IMR-90 (cell line): ENCODE measurements around the gene DOCK6. TPM values are rescaled to one million over a fixed set of nuclear protein-coding genes. Genes with fewer than 3 reads are reported as not detected.

ENCODE experiments used
- ATAC-seq: fragments of 200-7000 bp; cut with Tn5 transposase; 2 replicates; pipeline ENCODE4 v1.9.1; 2020; ENCODE audit warnings: low read depth, mild to moderate bottlenecking, moderate library complexity
- BruUV-seq: library from RNA; stranded (reverse); fragments of 400-500 nt; replicated peaks from 2 replicates; lab custom pipeline; 2021; lab: Mats Ljungman, UMichigan
- CTCF ChIA-PET: fragments of 300-600 bp; formaldehyde crosslinking; extraction: SDS; loops from one replicate; lab custom pipeline; 2021; ENCODE audit warnings: antibody characterized with exemption; lab: Yijun Ruan, JAX
- POLR2A ChIA-PET: fragments of 300-600 bp; sonication (Branson Sonifier 250); formaldehyde crosslinking; loops from one replicate; lab custom pipeline; 2022; ENCODE audit warnings: antibody characterized with exemption; ENCODE audit not compliant: unreplicated experiment; lab: Charles Lee
- DNase-seq: peaks from one replicate; pipeline ENCODE4 v3.0.0; 2013
- H2AFZ ChIP-seq: replicated peaks from 2 replicates; pipeline ENCODE3; 2013; ENCODE audit warnings: low read length, mild to moderate bottlenecking; ENCODE audit not compliant: poor library complexity
- H2AK5ac ChIP-seq: 2 replicates; pipeline ENCODE4 v1.6.1; 2013; ENCODE audit warnings: low read depth, low read length, inconsistent platforms
- H2AK9ac ChIP-seq: replicated peaks from 2 replicates; pipeline ENCODE3; 2013; ENCODE audit warnings: mild to moderate bottlenecking, low read depth, low read length, moderate library complexity; ENCODE audit not compliant: poor library complexity
- H2BK120ac ChIP-seq: 2 replicates; pipeline ENCODE4 v1.6.1; 2013; ENCODE audit warnings: low read depth, low read length, inconsistent platforms
- H2BK15ac ChIP-seq: 3 replicates; pipeline ENCODE4 v1.6.1; 2013; ENCODE audit warnings: low read depth, low read length, inconsistent platforms
- H2BK20ac ChIP-seq: 2 replicates; pipeline ENCODE4 v1.6.1; 2013; ENCODE audit warnings: low read depth, mild to moderate bottlenecking, inconsistent platforms, low read length, moderate library complexity
- H2BK5ac ChIP-seq: 2 replicates; pipeline ENCODE4 v1.6.1; 2013; ENCODE audit warnings: mild to moderate bottlenecking, low read depth, low read length, inconsistent platforms; ENCODE audit not compliant: poor library complexity, severe bottlenecking
- H3K14ac ChIP-seq: replicated peaks from 2 replicates; pipeline ENCODE4 v1.6.1; 2013; ENCODE audit warnings: low read depth, low read length, inconsistent platforms
- H3K18ac ChIP-seq: 2 replicates; pipeline ENCODE4 v1.6.1; 2013; ENCODE audit warnings: low read depth, low read length, control low read depth
- H3K23ac ChIP-seq: 2 replicates; pipeline ENCODE4 v1.6.1; 2013; ENCODE audit warnings: low read depth, low read length, inconsistent platforms
- H3K27ac ChIP-seq: 2 replicates; pipeline ENCODE4 v1.5.1; 2013; ENCODE audit warnings: mild to moderate bottlenecking, control low read depth, low read length; ENCODE audit not compliant: insufficient read depth
- H3K27me3 ChIP-seq: 2 replicates; pipeline ENCODE4 v1.6.1; 2013; ENCODE audit warnings: low read length; ENCODE audit not compliant: control insufficient read depth, insufficient read depth
- H3K36me3 ChIP-seq: 2 replicates; pipeline ENCODE4 v1.6.1; 2013; ENCODE audit warnings: low read length, mixed read lengths; ENCODE audit not compliant: control insufficient read depth, insufficient read depth
- H3K4ac ChIP-seq: 2 replicates; pipeline ENCODE4 v1.6.1; 2013; ENCODE audit warnings: low read depth, low read length, inconsistent platforms
- H3K4me1 ChIP-seq: 2 replicates; pipeline ENCODE4 v1.6.1; 2013; ENCODE audit warnings: low read length, mixed read lengths; ENCODE audit not compliant: control insufficient read depth, insufficient read depth
- H3K4me2 ChIP-seq: 2 replicates; pipeline ENCODE4 v1.6.1; 2013; ENCODE audit warnings: low read depth, mild to moderate bottlenecking, control low read depth, low read length, moderate library complexity
- H3K4me3 ChIP-seq: 2 replicates; pipeline ENCODE4 v1.5.1; 2013; ENCODE audit warnings: low read depth, mild to moderate bottlenecking, control low read depth, low read length, moderate library complexity; ENCODE audit not compliant: insufficient read depth
- H3K56ac ChIP-seq: 2 replicates; pipeline ENCODE4 v1.6.1; 2013; ENCODE audit warnings: low read length, inconsistent platforms; ENCODE audit not compliant: insufficient read depth; ENCODE audit errors: extremely low read depth
- H3K79me1 ChIP-seq, 2 experiments: 2 replicates each; pipeline ENCODE4 v1.6.1; 2013; ENCODE audit warnings: low read length in 2 of 2, inconsistent platforms in 1 of 2, low read depth in 1 of 2
- H3K9ac ChIP-seq: 2 replicates; pipeline ENCODE4 v1.6.1; 2013; ENCODE audit warnings: low read depth, low read length, control low read depth
- H3K9me1 ChIP-seq: 2 replicates; pipeline ENCODE4 v1.6.1; 2013; ENCODE audit warnings: low read length, inconsistent platforms; ENCODE audit not compliant: insufficient read depth
- H3K9me3 ChIP-seq: 2 replicates; pipeline ENCODE4 v1.6.1; 2013; ENCODE audit warnings: low read length; ENCODE audit not compliant: control insufficient read depth, insufficient read depth
- H4K20me1 ChIP-seq: 2 replicates; pipeline ENCODE4 v1.6.1; 2013; ENCODE audit warnings: low read length, inconsistent platforms; ENCODE audit not compliant: insufficient read depth
- H4K5ac ChIP-seq: 2 replicates; pipeline ENCODE4 v1.6.1; 2013; ENCODE audit warnings: mild to moderate bottlenecking, low read depth, low read length, control low read depth
- H4K8ac ChIP-seq, 2 experiments: 2 replicates each; pipeline ENCODE4 v1.6.1; 2013; ENCODE audit warnings: low read depth in 2 of 2, low read length in 2 of 2, control low read depth in 1 of 2, inconsistent platforms in 1 of 2
- H4K91ac ChIP-seq: 2 replicates; pipeline ENCODE4 v1.6.1; 2013; ENCODE audit warnings: low read depth, low read length, inconsistent platforms; ENCODE audit not compliant: insufficient read depth
- CEBPB ChIP-seq: IDR thresholded peaks from 2 replicates; pipeline ENCODE4 v1.6.1; 2012; ENCODE audit warnings: low read depth, low read length, improper control_type of control experiment
- FOS ChIP-seq: fragments of 150-350 bp; IDR thresholded peaks from 2 replicates; pipeline ENCODE4 v1.6.1; 2016; ENCODE audit warnings: low read depth, low read length
- MAFK ChIP-seq: IDR thresholded peaks from 2 replicates; pipeline ENCODE4 v1.6.1; 2012; ENCODE audit warnings: low read depth, low read length, improper control_type of control experiment
- MAZ ChIP-seq: IDR thresholded peaks from 2 replicates; pipeline ENCODE4 v1.6.1; 2012; ENCODE audit warnings: low read depth, mild to moderate bottlenecking, low read length, improper control_type of control experiment, moderate library complexity, borderline replicate concordance
- MXI1 ChIP-seq: IDR thresholded peaks from 2 replicates; pipeline ENCODE4 v1.6.1; 2012; ENCODE audit warnings: low read depth, mild to moderate bottlenecking, low read length, moderate library complexity, borderline replicate concordance
- NFE2L2 ChIP-seq: fragments of 150-350 bp; IDR thresholded peaks from 2 replicates; pipeline ENCODE4 v1.6.1; 2016; ENCODE audit warnings: low read depth, mild to moderate bottlenecking, low read length
- POLR2A ChIP-seq: IDR thresholded peaks from 2 replicates; pipeline ENCODE4 v1.6.1; 2012; ENCODE audit warnings: mild to moderate bottlenecking, low read depth, low read length
- RAD21 ChIP-seq: IDR thresholded peaks from 2 replicates; pipeline ENCODE4 v1.6.1; 2012; ENCODE audit warnings: low read length, improper control_type of control experiment
- RCOR1 ChIP-seq: IDR thresholded peaks from 2 replicates; pipeline ENCODE4 v1.6.1; 2012; ENCODE audit warnings: mild to moderate bottlenecking, low read length, improper control_type of control experiment; ENCODE audit not compliant: insufficient replicate concordance
- RFX5 ChIP-seq: IDR thresholded peaks from 2 replicates; pipeline ENCODE4 v1.8.0; 2012; ENCODE audit warnings: low read depth, mild to moderate bottlenecking, low read length, moderate library complexity
- SMC3 ChIP-seq: fragments of 150-350 bp; IDR thresholded peaks from 2 replicates; pipeline ENCODE4 v1.6.1; 2016; ENCODE audit warnings: low read depth, mild to moderate bottlenecking, antibody characterized with exemption, low read length, moderate library complexity
- WGBS, 2 experiments: methylation state at CpG; one replicate each; pipeline versions ENCODE4 v1.1.5 to v1.1.7; 2013; ENCODE audit warnings: missing lambda C conversion rate in 2 of 2; ENCODE audit not compliant: insufficient read length in 1 of 2; ENCODE audit errors: extremely low coverage in 2 of 2; 5-methylcytosine and 5-hydroxymethylcytosine counted together
- dilution Hi-C: fragments of 300-500 bp; cut with HindIII; formaldehyde crosslinking; loops from one replicate; pipeline ENCODE4 v1.14.3; 2018; ENCODE audit warnings: low sequenced_read_pairs; ENCODE audit not compliant: unreplicated experiment
- in situ Hi-C: fragments of 300-500 bp; cut with MboI; formaldehyde crosslinking; loops from 3 replicates; pipeline ENCODE4 v1.14.3; 2019; ENCODE audit warnings: low sequenced_read_pairs, inconsistent platforms, mixed read lengths
- intact Hi-C: fragments of 100-400 bp; cut with micrococcal nuclease; formaldehyde crosslinking; loops from 2 replicates; pipeline ENCODE4 v1.10.0; 2022
- polyA plus RNA-seq, 3 experiments: library from polyadenylated mRNA; depleted of rRNA; stranded (reverse); fragments of >200 nt; gene quantifications; 2 replicates each; pipeline ENCODE4 v1.2.3, GENCODE V29; 2012; ENCODE audit warnings: low replicate concordance in 1 of 3
- total RNA-seq: library from RNA; depleted of rRNA; stranded (reverse); fragments of >200 nt; gene quantifications from 2 replicates; pipeline ENCODE4 v1.2.3, GENCODE V29; 2012
- TF ChIP-seq, protein P1 (sequence below): conservative IDR thresholded peaks from 2 replicates; pipeline ENCODE4 v1.5.1; 2012; ENCODE audit warnings: mild to moderate bottlenecking, low read depth, low read length, improper control_type of control experiment
- TF ChIP-seq, protein P2 (sequence below): fragments of 150-350 bp; IDR thresholded peaks from 2 replicates; pipeline ENCODE4 v1.6.1; 2017; ENCODE audit warnings: mild to moderate bottlenecking, antibody characterized with exemption, low read length, low read depth

DOCK6 gene
- total and polyA plus RNA-seq, 2 of the 4 experiments (the other 2 are of a cell fraction), result 5.0 to 18.4 TPM

DNA sequence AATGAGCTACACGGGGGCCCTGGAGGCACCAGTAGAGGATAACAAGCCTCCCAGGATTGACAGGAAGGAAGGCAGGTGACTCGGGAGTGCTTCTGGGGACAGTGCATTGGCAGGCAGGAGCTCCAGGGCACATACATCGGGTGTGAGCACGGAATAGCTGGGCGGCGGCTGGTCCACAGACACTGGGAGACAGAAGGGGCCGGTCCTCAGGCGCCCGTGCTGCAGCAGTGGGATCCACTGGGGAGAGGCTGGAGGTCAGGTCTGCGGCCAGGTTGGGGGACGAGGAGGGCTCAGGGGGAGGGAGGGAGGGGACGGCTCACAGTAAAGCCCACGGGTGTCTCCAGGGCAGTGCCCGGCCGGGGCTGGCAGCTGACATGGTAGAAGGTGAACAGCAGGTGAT lies 25.0 kb downstream of the DOCK6 start:
- Histone ChIP-seq H2BK120ac (no peak overlapping the region), H4K91ac (no peak overlapping the region), H3K56ac (no peak overlapping the region), H3K9me1 (no peaks in the 10 kb centered on the region), H3K36me3 (peaks cover 32% of the 10 kb centered on the region), H3K4me3 (no peak overlapping the region), H3K4me1 (no peaks in the 10 kb centered on the region), H4K8ac (no peak overlapping the region), H3K79me1 (no peaks in the 10 kb centered on the region), H3K9me3 (no peaks in the 10 kb centered on the region), H2BK20ac (no peak overlapping the region), H3K9ac (no peak overlapping the region), H2AK5ac (no peak overlapping the region), H3K18ac (no peak overlapping the region), H2AK9ac (no peak overlapping the region), H3K27ac (no peak overlapping the region), H3K4me2 (no peak overlapping the region), H4K20me1 (no peaks in the 10 kb centered on the region), H2BK15ac (no peak overlapping the region), H3K23ac (no peak overlapping the region), H3K14ac (no peak overlapping the region), H4K5ac (no peak overlapping the region), H3K4ac (no peak overlapping the region), H2AFZ (no peak overlapping the region), H3K27me3 (no peaks in the 10 kb centered on the region), H2BK5ac (no peak overlapping the region)
- intact Hi-C loops (no loop called here), in situ Hi-C loops (no loop called here), dilution Hi-C loops (no loop called here)
- TF ChIP-seq SMC3 (no peak), RCOR1 (no peak), MXI1 (no peak), FOS (no peak), RAD21 (no peak), RFX5 (no peak), MAZ (no peak), CEBPB (no peak), NFE2L2 (no peak), MAFK (no peak), POLR2A (no peak)
- TF ChIP-seq, protein P1, sequence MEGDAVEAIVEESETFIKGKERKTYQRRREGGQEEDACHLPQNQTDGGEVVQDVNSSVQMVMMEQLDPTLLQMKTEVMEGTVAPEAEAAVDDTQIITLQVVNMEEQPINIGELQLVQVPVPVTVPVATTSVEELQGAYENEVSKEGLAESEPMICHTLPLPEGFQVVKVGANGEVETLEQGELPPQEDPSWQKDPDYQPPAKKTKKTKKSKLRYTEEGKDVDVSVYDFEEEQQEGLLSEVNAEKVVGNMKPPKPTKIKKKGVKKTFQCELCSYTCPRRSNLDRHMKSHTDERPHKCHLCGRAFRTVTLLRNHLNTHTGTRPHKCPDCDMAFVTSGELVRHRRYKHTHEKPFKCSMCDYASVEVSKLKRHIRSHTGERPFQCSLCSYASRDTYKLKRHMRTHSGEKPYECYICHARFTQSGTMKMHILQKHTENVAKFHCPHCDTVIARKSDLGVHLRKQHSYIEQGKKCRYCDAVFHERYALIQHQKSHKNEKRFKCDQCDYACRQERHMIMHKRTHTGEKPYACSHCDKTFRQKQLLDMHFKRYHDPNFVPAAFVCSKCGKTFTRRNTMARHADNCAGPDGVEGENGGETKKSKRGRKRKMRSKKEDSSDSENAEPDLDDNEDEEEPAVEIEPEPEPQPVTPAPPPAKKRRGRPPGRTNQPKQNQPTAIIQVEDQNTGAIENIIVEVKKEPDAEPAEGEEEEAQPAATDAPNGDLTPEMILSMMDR, result no peak
- TF ChIP-seq, protein P2, sequence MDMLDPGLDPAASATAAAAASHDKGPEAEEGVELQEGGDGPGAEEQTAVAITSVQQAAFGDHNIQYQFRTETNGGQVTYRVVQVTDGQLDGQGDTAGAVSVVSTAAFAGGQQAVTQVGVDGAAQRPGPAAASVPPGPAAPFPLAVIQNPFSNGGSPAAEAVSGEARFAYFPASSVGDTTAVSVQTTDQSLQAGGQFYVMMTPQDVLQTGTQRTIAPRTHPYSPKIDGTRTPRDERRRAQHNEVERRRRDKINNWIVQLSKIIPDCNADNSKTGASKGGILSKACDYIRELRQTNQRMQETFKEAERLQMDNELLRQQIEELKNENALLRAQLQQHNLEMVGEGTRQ, result no peak
- ATAC-seq (no peak), DNase-seq (no peak)
- ChIA-PET POLR2A (no interaction called here), CTCF (no interaction called here)
- WGBS, 2 experiments, result 84% methylated on average over 5 of the region's 15 CpGs; no CpG with 5 or more reads in 1 of the 2 experiments
- BruUV-seq, result no TSS peak
